GM21619 (cell line): Measurements from ENCODE around the gene VSTM4.

ENCODE experiments used
- ATAC-seq: cut with Tn5 transposase; IDR thresholded peaks from one replicate; pipeline ENCODE4 v1.9.1; 2021; ENCODE audit not compliant: unreplicated experiment

VSTM4 gene

GRCh38 chr10:49096890-49097445, 18.4 kb downstream of the VSTM4 start:
- no peak for ATAC-seq

GRCh38 chr10:49094646-49095045, 20.7 kb downstream of the VSTM4 start:
- no peak for ATAC-seq

- no peak for ATAC-seq
These were observed 21.4 kb downstream of the VSTM4 start for GRCh38 chr10:49093922-49094321.

GRCh38 chr10:49092477-49092876, 22.8 kb downstream of the VSTM4 start:
- ATAC-seq: no peak

- no peak for ATAC-seq
These were observed 23.7 kb downstream of the VSTM4 start for GRCh38 chr10:49091450-49092210.

GRCh38 chr10:49090696-49091380, 24.5 kb downstream of the VSTM4 start:
- ATAC-seq: no peak

GRCh38 chr10:49090189-49090575, 25.1 kb downstream of the VSTM4 start:
- no peak for ATAC-seq

- ATAC-seq: no peak
These were observed 25.6 kb downstream of the VSTM4 start for GRCh38 chr10:49089557-49090188.

- no peak for ATAC-seq
These were observed 26.2 kb downstream of the VSTM4 start for GRCh38 chr10:49089152-49089551.

GRCh38 chr10:49086889-49087288, 28.4 kb downstream of the VSTM4 start:
- ATAC-seq: no peak

- no peak for ATAC-seq
These were observed 32.1 kb downstream of the VSTM4 start for GRCh38 chr10:49083261-49083660.

- ATAC-seq: no peak
These were observed 32.6 kb downstream of the VSTM4 start for GRCh38 chr10:49082766-49083165.

GRCh38 chr10:49081547-49082275, 33.6 kb downstream of the VSTM4 start:
- ATAC-seq: no peak

- no peak for ATAC-seq
These were observed 34.4 kb downstream of the VSTM4 start for GRCh38 chr10:49080965-49081364.

GRCh38 chr10:49080071-49080470, 35.3 kb downstream of the VSTM4 start:
- no peak for ATAC-seq

- no peak for ATAC-seq
These were observed 35.8 kb downstream of the VSTM4 start for GRCh38 chr10:49079499-49079898.

- ATAC-seq: no peak
These were observed 36.2 kb downstream of the VSTM4 start for GRCh38 chr10:49079072-49079471.

- ATAC-seq: no peak
These were observed 36.9 kb downstream of the VSTM4 start for GRCh38 chr10:49078433-49078832.

- ATAC-seq: no peak
These were observed 38.4 kb downstream of the VSTM4 start for GRCh38 chr10:49076741-49077521.

GRCh38 chr10:49076319-49076718, 39.0 kb downstream of the VSTM4 start:
- no peak for ATAC-seq
